Neural cell (in vitro differentiated cells): Measurements from ENCODE around the gene LRRC8E.
A peak's percentile ranks its signal among the peaks of the same experiment; 100 is the strongest.

Experiments used
- EZH2 ChIP-seq: fragments of 200-600, 300-800 bp; shearing (Covaris generic), sonication (generic); IDR thresholded peaks from 2 replicates; pipeline ENCODE4 v1.6.1; 2014; ENCODE audit warnings: antibody characterized with exemption, low read length, borderline replicate concordance, mild to moderate bottlenecking; ENCODE audit not compliant: insufficient read depth, poor library complexity, severe bottlenecking
- MXI1 ChIP-seq: fragments of 450-650 bp; conservative IDR thresholded peaks from 2 replicates; pipeline ENCODE4 v1.6.1; 2014; ENCODE audit warnings: antibody characterized with exemption, mild to moderate bottlenecking; ENCODE audit not compliant: poor library complexity, severe bottlenecking
- POLR2AphosphoS5 ChIP-seq: IDR thresholded peaks from 2 replicates; pipeline ENCODE4 v1.6.1; 2012
- TF ChIP-seq, protein P1 (sequence below): IDR thresholded peaks from 2 replicates; pipeline ENCODE4 v1.6.1; 2012; ENCODE audit warnings: borderline replicate concordance
- TF ChIP-seq, protein P2 (sequence below): fragments of 450-650 bp; IDR thresholded peaks from 2 replicates; pipeline ENCODE4 v1.5.1; 2014; ENCODE audit warnings: antibody characterized with exemption, mild to moderate bottlenecking, moderate library complexity; ENCODE audit not compliant: poor library complexity, severe bottlenecking

DNA sequence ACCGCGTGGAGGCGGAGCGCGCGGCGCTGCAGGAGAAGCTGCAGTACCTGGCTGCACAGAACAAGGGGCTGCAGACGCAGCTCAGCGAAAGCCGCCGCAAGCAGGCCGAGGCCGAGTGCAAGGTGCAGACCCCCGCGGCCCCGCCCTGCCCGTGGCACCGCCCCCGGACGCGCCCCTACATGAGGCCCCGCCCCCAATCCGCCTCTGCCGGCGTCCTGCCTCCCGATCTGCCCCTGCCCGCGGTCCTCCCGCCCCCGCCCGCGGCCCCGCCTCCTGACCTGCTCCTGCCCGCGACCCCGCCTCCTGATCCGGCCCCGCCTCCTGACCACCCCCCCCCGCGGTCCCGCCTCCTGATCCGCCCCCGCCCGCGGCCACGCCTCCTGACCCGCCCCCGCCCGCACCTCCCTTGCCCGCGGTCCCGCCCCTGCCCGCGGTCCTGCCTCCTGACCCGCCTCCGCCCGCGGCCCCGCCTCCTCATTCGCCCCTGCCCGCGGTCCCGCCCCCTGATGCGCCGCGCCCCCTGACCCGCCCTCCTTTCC lies 25.8 kb upstream of the LRRC8E start:
- TF ChIP-seq, protein P1, sequence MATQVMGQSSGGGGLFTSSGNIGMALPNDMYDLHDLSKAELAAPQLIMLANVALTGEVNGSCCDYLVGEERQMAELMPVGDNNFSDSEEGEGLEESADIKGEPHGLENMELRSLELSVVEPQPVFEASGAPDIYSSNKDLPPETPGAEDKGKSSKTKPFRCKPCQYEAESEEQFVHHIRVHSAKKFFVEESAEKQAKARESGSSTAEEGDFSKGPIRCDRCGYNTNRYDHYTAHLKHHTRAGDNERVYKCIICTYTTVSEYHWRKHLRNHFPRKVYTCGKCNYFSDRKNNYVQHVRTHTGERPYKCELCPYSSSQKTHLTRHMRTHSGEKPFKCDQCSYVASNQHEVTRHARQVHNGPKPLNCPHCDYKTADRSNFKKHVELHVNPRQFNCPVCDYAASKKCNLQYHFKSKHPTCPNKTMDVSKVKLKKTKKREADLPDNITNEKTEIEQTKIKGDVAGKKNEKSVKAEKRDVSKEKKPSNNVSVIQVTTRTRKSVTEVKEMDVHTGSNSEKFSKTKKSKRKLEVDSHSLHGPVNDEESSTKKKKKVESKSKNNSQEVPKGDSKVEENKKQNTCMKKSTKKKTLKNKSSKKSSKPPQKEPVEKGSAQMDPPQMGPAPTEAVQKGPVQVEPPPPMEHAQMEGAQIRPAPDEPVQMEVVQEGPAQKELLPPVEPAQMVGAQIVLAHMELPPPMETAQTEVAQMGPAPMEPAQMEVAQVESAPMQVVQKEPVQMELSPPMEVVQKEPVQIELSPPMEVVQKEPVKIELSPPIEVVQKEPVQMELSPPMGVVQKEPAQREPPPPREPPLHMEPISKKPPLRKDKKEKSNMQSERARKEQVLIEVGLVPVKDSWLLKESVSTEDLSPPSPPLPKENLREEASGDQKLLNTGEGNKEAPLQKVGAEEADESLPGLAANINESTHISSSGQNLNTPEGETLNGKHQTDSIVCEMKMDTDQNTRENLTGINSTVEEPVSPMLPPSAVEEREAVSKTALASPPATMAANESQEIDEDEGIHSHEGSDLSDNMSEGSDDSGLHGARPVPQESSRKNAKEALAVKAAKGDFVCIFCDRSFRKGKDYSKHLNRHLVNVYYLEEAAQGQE: no peak
- TF ChIP-seq EZH2 (no peak), POLR2AphosphoS5 (no peak), MXI1 (peak; percentile 15)
- TF ChIP-seq, protein P2, sequence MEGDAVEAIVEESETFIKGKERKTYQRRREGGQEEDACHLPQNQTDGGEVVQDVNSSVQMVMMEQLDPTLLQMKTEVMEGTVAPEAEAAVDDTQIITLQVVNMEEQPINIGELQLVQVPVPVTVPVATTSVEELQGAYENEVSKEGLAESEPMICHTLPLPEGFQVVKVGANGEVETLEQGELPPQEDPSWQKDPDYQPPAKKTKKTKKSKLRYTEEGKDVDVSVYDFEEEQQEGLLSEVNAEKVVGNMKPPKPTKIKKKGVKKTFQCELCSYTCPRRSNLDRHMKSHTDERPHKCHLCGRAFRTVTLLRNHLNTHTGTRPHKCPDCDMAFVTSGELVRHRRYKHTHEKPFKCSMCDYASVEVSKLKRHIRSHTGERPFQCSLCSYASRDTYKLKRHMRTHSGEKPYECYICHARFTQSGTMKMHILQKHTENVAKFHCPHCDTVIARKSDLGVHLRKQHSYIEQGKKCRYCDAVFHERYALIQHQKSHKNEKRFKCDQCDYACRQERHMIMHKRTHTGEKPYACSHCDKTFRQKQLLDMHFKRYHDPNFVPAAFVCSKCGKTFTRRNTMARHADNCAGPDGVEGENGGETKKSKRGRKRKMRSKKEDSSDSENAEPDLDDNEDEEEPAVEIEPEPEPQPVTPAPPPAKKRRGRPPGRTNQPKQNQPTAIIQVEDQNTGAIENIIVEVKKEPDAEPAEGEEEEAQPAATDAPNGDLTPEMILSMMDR: no peak
